Measurements from ENCODE around the gene SULT4A1. TPM values are rescaled to one million over a fixed set of nuclear protein-coding genes. Genes with fewer than 3 reads are reported as not detected.
"Not testable (repeated sequence)": the region's sequence is repeated elsewhere in the genome, so short reads cannot be mapped to it uniquely, and the experiment has no call there.

The SULT4A1 gene
- polyA plus RNA-seq, 2 of the 4 experiments (the other 2 are of a cell fraction), result not detected

DNA sequence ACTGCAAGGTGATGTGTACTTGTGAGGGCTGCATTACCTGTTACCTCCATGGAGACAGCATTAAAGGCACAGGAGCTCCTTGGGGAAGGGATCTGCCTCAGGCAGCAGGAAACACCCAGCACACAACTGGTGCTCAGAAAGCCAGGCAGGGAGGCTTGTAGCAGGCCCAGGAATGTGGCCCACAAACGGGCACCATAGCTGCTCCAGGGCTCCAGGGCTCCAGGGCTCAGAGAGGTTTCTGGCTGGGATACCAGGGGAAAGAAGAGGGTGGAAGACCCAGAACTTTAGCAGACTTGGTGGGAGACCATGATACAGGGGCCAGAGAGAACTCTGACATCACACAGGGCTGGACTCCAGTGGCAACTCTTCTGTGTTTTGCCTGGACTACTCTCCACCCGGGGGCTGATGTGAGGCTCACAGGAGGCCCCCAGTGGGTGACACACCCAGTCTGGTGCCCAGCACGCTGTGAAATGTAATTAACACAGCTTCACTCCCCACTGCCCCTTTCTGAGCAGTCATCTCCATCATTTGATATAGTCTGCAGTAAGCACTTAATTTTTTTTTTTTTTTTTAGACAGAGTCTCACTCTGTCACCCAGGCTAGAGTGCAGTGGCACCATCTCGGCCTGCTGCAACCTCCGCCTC is 14.7 kb upstream of the SULT4A1 start (continued):
- TF ChIP-seq RFX5 (IDR thresholded peaks at IDR 0.05), result no peak
- TF ChIP-seq USF2 (IDR thresholded peaks at IDR 0.05), result no peak

DNA sequence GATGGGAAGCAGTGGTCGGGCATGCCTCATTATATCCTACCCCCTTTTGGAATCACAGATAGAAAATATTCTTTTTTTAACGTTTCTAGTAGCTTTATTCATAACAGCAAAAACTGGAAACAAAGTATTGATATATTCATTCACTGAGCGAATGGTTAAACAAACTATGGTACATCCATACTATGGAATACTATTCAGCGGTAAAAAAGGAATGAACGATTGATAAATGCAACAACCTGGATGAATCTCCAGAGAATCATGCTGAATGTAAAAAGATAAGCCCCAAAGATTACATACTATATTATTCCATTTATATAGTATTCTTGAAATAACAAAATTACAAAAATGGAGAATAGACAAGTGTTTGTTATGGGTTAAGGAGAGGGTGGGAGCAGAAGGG is 7.5 kb upstream of the SULT4A1 start:
- Histone ChIP-seq H3K4me3 (no peak overlapping the region), H3K9me3 (no peaks in the 10 kb centered on the region), H3K4me1 (no peaks in the 10 kb centered on the region), H3K4me2 (no peak overlapping the region), H3K27ac (no peak overlapping the region)
- TF ChIP-seq CTCF (IDR thresholded peaks at IDR 0.05) (no peak), RCOR1 (IDR thresholded peaks at IDR 0.05; ENCODE audit: low read depth, low read length) (no peak), ZSCAN20 (CRISPR knock-in tag; IDR thresholded peaks at IDR 0.05) (no peak), CHD4 (IDR thresholded peaks at IDR 0.05; ENCODE audit: borderline replicate concordance) (no peak), BHLHE40 (IDR thresholded peaks at IDR 0.05; ENCODE audit: low read depth, low read length) (no peak), HES2 (IDR thresholded peaks at IDR 0.05) (no peak), NFE2L2 (conservative IDR thresholded peaks at IDR 0.05; ENCODE audit: low read length) (no peak), JUNB (IDR thresholded peaks at IDR 0.05) (no peak), KDM1A (IDR thresholded peaks at IDR 0.05; ENCODE audit: low read depth) (no peak), GATA3 (IDR thresholded peaks at IDR 0.05; ENCODE audit: borderline replicate concordance) (no peak), NPAS2 (CRISPR knock-in tag; IDR thresholded peaks at IDR 0.05; ENCODE audit: borderline replicate concordance) (no peak), PHF8 (IDR thresholded peaks at IDR 0.05; ENCODE audit: borderline replicate concordance, low read depth) (no peak)
- TF ChIP-seq, protein P1, sequence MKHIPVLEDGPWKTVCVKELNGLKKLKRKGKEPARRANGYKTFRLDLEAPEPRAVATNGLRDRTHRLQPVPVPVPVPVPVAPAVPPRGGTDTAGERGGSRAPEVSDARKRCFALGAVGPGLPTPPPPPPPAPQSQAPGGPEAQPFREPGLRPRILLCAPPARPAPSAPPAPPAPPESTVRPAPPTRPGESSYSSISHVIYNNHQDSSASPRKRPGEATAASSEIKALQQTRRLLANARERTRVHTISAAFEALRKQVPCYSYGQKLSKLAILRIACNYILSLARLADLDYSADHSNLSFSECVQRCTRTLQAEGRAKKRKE (CRISPR knock-in tag; IDR thresholded peaks at IDR 0.05; ENCODE audit: low read depth), result no peak
- ChIA-PET POLR2A (no interaction called here), CTCF (interaction anchor here (3.1 kb wide), 1 partner anchor 15 kb away, joined by 21 read pairs; no protein-coding TSS in a partner anchor)
- no peak for FAIRE-seq
- ATAC-seq, result no peak
- no peak for DNase-seq (ENCODE audit: low read depth in 1 of 2, low spot score in 1 of 2)
- 19% methylated on average over 5 of the region's 5 CpGs for WGBS (ENCODE audit: missing lambda C conversion rate)

DNA sequence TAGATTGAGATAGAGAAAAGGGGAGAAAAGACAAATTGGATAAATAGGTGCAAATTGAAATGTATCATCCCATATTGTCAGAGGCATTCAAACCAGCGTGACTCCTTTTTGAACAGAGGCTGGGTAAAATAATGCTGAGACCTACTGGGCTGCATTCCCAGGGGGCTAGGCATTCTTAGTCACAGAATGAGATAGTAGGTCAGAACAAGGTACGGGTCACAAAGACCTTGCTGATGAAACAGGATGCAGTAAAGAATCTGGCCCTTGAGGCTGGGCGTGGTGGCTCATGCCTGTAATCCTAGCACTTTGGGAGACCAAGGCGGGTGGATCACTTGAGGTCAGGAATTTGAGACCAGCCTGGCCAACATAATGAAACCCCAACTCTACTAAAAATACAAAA is 6.7 kb upstream of the SULT4A1 start:
- CTCF ChIA-PET, result interaction anchor here (3.1 kb wide), 1 partner anchor 15 kb away, joined by 21 read pairs; no protein-coding TSS in a partner anchor
- not testable (repeated sequence) for DNase-seq (ENCODE audit: low read depth in 1 of 2, low spot score in 1 of 2)

GRCh38 chr22:43867839-43868635 is 5.7 kb upstream of the SULT4A1 start:
- no peaks in the 10 kb centered on the region for H3K4me1 ChIP-seq
- TF ChIP-seq KDM1A (IDR thresholded peaks at IDR 0.05; ENCODE audit: low read depth), result no peak
- TF ChIP-seq MAFK (IDR thresholded peaks at IDR 0.05; ENCODE audit: partially characterized antibody), result peak; percentile 18
- TF ChIP-seq NR3C1 (IDR thresholded peaks at IDR 0.05), result no peak
- TF ChIP-seq HOXB5 (CRISPR knock-in tag; IDR thresholded peaks at IDR 0.05), result no peak
- TF ChIP-seq, protein P2, sequence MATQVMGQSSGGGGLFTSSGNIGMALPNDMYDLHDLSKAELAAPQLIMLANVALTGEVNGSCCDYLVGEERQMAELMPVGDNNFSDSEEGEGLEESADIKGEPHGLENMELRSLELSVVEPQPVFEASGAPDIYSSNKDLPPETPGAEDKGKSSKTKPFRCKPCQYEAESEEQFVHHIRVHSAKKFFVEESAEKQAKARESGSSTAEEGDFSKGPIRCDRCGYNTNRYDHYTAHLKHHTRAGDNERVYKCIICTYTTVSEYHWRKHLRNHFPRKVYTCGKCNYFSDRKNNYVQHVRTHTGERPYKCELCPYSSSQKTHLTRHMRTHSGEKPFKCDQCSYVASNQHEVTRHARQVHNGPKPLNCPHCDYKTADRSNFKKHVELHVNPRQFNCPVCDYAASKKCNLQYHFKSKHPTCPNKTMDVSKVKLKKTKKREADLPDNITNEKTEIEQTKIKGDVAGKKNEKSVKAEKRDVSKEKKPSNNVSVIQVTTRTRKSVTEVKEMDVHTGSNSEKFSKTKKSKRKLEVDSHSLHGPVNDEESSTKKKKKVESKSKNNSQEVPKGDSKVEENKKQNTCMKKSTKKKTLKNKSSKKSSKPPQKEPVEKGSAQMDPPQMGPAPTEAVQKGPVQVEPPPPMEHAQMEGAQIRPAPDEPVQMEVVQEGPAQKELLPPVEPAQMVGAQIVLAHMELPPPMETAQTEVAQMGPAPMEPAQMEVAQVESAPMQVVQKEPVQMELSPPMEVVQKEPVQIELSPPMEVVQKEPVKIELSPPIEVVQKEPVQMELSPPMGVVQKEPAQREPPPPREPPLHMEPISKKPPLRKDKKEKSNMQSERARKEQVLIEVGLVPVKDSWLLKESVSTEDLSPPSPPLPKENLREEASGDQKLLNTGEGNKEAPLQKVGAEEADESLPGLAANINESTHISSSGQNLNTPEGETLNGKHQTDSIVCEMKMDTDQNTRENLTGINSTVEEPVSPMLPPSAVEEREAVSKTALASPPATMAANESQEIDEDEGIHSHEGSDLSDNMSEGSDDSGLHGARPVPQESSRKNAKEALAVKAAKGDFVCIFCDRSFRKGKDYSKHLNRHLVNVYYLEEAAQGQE (IDR thresholded peaks at IDR 0.05), result peak; percentile 98
- TF ChIP-seq FOXS1 (CRISPR knock-in tag; IDR thresholded peaks at IDR 0.05), result no peak
- peak; percentile 80 for TF ChIP-seq EHMT2 (IDR thresholded peaks at IDR 0.05; ENCODE audit: low read depth)
- POLR2A ChIA-PET, result no interaction called here
- DNase-seq (ENCODE audit: low read depth in 1 of 2, low spot score in 1 of 2) (peak; percentile 26 to 28), ATAC-seq (peak; percentile 70 to 90), FAIRE-seq (no peak)
- H3K4me3 ChIP-seq, result no peak overlapping the region
- H3K27ac ChIP-seq, result no peak overlapping the region
- CTCF ChIA-PET, result interaction anchor here (1.6 to 3.1 kb wide), 2 partner anchors 16 to 594 kb away, joined by 4 to 21 read pairs; no protein-coding TSS in a partner anchor
- 12% methylated on average over 11 of the region's 11 CpGs for WGBS (ENCODE audit: missing lambda C conversion rate)
- no peak overlapping the region for H3K4me2 ChIP-seq
- H3K9me3 ChIP-seq, result no peaks in the 10 kb centered on the region

More for the DNA sequence above, 6.7 kb upstream of the SULT4A1 start:
- H3K27ac ChIP-seq, H3K4me2 ChIP-seq, H3K4me1 ChIP-seq, ATAC-seq, H3K9me3 ChIP-seq, H3K4me3 ChIP-seq, POLR2A ChIA-PET, FAIRE-seq: not testable (repeated sequence)
- WGBS (ENCODE audit: missing lambda C conversion rate), result 0% methylated on average over 4 of the region's 4 CpGs

All from A549 (cell line).